Hematopoietic multipotent progenitor cell treated with erythropoietin and hydrocortisone succinate and interleukin-3 and kit ligand, for 15 days (in vitro differentiated cells): ENCODE measurements around the gene PKDCC.
"Not testable (repeated sequence)": the region's sequence is repeated elsewhere in the genome, so short reads cannot be mapped to it uniquely, and the experiment has no call there.

Experiments used
- DNase-seq: peaks from one replicate; pipeline ENCODE4 v3.0.0-alpha.2; 2015; ENCODE audit warnings: low spot score

PKDCC gene

GRCh38 chr2:42030829-42031228 is 17.0 kb upstream of the PKDCC start:
- DNase-seq, result no peak

DNA sequence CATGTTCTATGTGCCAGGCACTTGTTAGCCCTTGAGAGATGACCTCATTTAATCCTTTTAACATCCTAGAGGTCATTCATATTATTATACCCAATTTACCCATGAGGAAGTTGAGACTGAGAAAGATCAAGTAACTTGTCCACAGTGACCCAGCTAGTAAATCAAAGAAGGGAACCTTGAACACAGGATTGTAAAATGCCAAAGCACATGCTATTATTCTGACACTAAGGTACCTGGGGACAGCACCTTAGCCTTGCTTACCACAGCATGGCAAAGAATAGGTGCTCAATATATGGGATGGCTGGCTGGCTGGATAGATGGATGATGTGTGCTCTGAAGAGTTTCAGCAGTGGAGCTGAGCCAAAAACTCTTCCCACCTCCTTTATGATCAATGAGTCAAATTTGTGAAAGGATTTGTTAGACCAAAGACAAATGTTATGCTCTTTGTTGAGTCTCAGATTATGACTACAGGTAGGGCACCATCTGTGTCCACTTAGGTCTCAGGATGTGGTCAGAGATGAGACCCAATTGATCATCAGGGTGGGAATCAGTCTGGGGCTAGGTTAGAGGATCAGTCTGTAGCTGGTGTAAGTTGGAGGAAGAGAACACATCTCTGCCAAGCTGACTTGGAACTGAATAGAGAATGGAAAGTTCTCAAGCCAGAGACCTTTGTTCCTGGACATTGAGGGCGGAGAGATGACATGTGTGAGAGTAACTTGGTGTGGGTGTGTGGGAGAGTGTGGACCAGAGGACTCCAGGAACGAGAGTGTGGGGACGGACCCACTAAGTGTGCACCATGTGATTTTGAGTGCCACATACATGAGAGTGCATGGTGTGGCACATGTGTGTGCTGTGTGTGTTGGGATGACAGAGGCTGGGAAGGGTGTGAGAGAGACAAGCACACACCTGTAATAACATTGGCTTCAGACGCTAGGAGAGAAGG is 16.3 kb upstream of the PKDCC start:
- no peak for DNase-seq

DNA sequence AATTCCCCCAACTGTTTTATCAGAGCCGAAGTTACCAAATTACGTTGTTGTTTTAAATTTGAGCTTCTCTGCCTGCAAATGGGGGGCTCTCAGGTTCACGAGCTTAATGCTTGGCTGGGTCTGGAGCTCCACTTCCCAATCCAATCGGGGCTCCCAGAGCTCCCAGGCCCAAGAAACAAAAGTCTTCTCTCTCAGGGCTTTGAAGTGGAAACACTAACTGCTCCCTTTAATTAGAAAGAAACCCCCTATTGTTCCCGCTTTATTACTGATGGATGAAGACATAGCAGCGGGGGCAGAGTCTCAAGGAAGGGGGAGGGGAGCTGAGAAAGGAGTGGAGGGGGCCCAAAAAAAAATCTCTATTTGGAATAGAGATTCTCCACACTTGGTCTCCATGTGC is 15.6 kb upstream of the PKDCC start:
- DNase-seq, result no peak

- DNase-seq, result no peak
These were observed 15.1 kb upstream of the PKDCC start for GRCh38 chr2:42032745-42033144.

GRCh38 chr2:42034096-42034495 is 13.7 kb upstream of the PKDCC start:
- DNase-seq, result not testable (repeated sequence)

- no peak for DNase-seq
These were observed 12.6 kb upstream of the PKDCC start for GRCh38 chr2:42035241-42035640.

DNA sequence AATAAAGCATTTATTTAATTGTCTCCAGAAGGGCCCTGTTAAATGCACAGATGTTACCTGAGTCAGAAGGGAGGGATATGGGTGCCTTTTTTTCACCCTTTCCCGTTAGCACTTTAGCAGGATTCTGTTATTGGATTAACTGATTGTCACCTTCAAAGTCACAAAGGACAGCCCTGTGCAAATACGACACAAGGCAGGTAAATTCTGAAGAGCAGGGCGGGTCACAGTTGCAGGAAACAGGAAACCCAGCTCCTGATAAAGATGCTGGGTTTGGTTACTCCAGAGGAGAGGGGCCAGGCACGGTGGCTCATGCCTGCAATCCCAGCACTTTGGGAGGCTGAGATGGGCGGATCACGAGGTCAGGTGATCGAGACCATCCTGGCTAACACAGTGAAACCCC is 11.4 kb upstream of the PKDCC start:
- no peak for DNase-seq

GRCh38 chr2:42036940-42037339 is 10.9 kb upstream of the PKDCC start:
- DNase-seq, result no peak

- DNase-seq, result no peak
These were observed 7.1 kb upstream of the PKDCC start for GRCh38 chr2:42040643-42041278.

DNA sequence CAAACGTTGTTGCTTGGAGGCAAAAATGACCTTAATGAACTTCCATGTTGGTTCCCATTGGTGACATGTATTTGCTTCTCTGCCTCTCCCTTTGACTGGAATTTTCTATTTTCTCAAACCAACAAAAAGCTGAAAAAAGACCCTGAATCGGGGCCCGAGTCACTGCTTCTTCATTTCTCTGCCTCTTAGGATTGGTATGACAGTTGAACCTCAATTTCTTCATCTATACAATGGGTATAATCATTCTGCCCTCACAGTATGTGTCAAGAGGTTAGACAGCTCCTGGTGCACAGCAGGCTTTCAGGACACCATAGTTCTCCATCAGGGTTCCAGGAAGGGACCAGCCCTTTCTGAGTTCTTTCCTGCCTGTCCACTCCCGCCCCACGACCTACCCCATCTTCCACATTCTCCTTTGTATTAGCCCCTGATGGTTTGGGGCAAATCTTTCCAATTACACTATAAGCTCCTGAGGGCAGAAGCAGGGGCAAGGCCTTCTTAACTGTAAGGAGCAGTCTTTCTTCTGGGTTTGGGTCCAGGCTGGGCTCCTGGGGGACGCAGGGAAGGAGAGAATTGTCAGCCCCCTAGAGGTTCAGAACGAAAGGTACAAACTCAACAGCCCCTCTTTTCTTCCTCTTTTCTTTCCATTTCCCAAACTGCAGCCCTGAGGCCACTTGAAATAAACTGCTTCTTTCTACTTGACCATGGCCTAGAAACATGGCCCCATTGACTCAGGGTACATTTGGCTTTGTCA is 6.3 kb upstream of the PKDCC start:
- DNase-seq, result no peak

GRCh38 chr2:42042631-42043355 is 5.0 kb upstream of the PKDCC start:
- no peak for DNase-seq

DNA sequence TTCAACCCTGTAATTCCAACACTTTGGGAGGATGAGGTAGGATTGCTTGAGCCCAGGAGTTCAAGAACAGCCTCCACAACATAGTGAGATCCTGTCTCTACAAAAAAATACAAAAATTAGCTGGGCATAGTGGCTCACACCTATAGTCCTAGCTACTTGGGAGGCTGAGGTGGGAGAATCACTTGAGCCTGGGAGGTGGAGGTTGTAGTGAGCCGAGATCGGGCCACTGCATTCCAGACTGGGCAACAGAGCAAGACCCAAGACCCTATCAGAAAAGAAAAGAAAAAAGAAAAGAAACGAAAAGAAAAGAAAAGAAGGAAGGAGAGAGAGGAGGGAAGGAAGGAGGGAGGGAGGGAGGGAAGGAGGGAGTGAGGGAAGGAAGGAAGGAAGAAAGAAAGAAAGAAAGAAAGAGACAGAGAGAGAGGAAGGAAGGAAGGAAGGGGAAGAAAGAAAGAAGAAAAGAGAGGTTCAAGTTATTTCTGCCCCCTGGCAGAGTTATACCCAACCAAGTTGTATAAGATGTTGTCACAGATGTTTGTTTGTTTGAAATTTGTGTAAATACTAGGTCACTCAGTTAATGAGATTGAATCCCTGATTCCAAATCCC is 3.9 kb upstream of the PKDCC start:
- DNase-seq, result no peak

DNA sequence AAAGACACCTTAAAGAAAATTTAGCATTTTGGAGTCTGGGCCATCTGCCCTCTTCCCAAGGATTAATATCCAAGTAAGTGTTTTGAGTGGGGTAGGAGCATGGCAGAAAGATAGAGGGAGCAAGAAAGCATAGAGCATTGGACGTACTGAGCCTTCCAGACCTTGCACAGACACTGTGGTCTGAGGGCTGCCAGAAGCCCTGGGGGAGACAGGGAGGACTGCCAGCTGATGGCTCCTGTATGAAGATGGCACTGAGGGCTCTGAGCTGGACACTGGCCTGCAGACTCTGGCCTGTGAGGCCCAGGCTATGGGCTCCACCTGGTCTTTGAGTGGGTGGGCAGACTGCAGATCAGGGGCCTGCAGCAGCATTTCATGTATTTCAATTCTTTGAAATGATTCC is 2.9 kb upstream of the PKDCC start:
- no peak for DNase-seq

GRCh38 chr2:42045352-42045751 is 2.5 kb upstream of the PKDCC start:
- DNase-seq, result no peak

GRCh38 chr2:42045848-42046748 is 1.7 kb upstream of the PKDCC start:
- DNase-seq, result no peak

DNA sequence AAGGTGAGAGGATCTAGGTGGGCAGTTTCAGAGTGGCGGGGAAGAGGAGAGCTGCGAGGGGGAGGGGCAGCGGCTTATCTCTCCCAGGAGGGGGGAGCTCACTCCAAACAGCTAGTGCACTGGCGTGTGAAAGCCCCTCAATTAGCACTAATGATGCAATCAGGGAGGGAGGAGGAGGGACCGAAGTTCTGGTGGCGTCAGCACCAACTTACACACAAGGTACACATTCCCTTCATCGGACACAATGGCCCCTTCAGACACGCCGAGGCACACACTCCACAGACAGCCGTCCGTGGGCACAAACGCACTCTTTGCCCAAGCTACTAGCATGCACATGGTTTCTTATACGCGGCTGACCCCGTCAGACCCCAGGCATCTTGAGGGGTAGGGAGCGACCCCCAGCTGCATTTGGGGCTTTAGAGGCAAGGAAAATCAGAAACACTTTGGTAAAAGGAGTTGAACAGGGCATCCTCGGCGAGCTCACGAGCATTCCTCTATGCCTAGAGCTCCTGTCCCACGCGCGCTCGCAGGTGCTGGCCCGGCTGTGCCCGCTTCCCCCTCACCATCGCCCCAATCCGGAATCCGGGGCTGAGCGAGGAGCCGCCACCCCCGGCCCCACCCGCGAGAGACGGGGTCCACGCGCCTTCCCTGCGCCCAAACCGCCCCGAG is 868 bp upstream of the PKDCC start:
- DNase-seq, result no peak

- DNase-seq, result no peak
These were observed 739 bp downstream of the PKDCC start for GRCh38 chr2:42048299-42049220.

GRCh38 chr2:42049221-42050009 is 1.6 kb downstream of the PKDCC start:
- no peak for DNase-seq
